Thyroid gland (tissue), 4 donors: Measurements from ENCODE around the gene BATF. TPM values are rescaled to one million over a fixed set of nuclear protein-coding genes. Genes with fewer than 3 reads are reported as not detected.
A peak's percentile ranks its signal among the peaks of the same experiment; 100 is the strongest.

Experiments
- DNase-seq, 2 donors: peaks; one replicate each; pipeline ENCODE4 v3.0.0-alpha.2; 2019
- H3K27ac ChIP-seq, 3 donors: fragments of 200-600 bp; sonication (generic); 1 replicate in 2 of 3; 2 replicates in 1 of 3; pipeline ENCODE4 v1.5.1; 2016 to 2019; ENCODE audit warnings: mild to moderate bottlenecking in 1 of 3, moderate library complexity in 1 of 3
- H3K27me3 ChIP-seq: fragments of 200-600 bp; sonication (generic); one replicate; pipeline ENCODE4 v1.5.1; 2019
- H3K36me3 ChIP-seq, 2 donors: fragments of 200-600 bp; sonication (generic); one replicate each; pipeline ENCODE4 v1.5.1; 2016 to 2019
- H3K4me1 ChIP-seq, 2 donors: fragments of 200-600 bp; sonication (generic); one replicate each; pipeline ENCODE4 v1.5.1; 2017 to 2019
- H3K4me3 ChIP-seq, 3 donors: fragments of 200-600 bp; sonication (generic); replicated peaks in 1 of 3; 1 replicate in 2 of 3; 2 replicates in 1 of 3; pipeline ENCODE4 v1.5.1; 2016; ENCODE audit warnings: mild to moderate bottlenecking in 1 of 3
- H3K9me3 ChIP-seq: fragments of 200-600 bp; sonication (generic); one replicate; pipeline ENCODE4 v1.5.1; 2017
- CTCF ChIP-seq, 6 experiments: fragments of 200-600 bp in 3 of 6; fragments of 450-650 bp in 3 of 6; sonication (generic) in 3 of 6; IDR thresholded peaks; one replicate each; pipeline ENCODE4 v1.5.1; 2016 to 2019; ENCODE audit warnings: antibody characterized with exemption in 6 of 6, mild to moderate bottlenecking in 2 of 6, inconsistent platforms in 1 of 6, moderate library complexity in 1 of 6
- POLR2A ChIP-seq, 2 donors: fragments of 450-650 bp; IDR thresholded peaks; one replicate each; pipeline ENCODE4 v1.6.1; 2017; ENCODE audit warnings: antibody characterized with exemption in 2 of 2, mild to moderate bottlenecking in 2 of 2, moderate library complexity in 1 of 2
- WGBS, 2 donors: methylation state at CpG; one replicate each; pipeline ENCODE4 v1.1.5; 2017; 5-methylcytosine and 5-hydroxymethylcytosine counted together
- intact Hi-C: fragments of 100-400 bp; cut with DNase I; formaldehyde crosslinking; loops from one replicate; pipeline ENCODE4 v1.15.1; 2023
- total RNA-seq, 4 donors: library from RNA; depleted of rRNA; stranded (reverse); fragments of >200 nt; gene quantifications; one replicate each; pipeline ENCODE4 v1.2.3, GENCODE V29; 2016

Gene BATF
- total RNA-seq, 4 donors from 2014 or later = 1.6 to 6.6 (median 4.9) TPM; not detected in 1

- Histone ChIP-seq H3K36me3 (no peaks in the 10 kb centered on the region), H3K9me3 (no peaks in the 10 kb centered on the region), H3K4me1 (no peaks in the 10 kb centered on the region), H3K27me3 (no peaks in the 10 kb centered on the region), H3K27ac (no peak overlapping the region), H3K4me3 (no peak overlapping the region)
- intact Hi-C loops = no loop called here
- WGBS, 2 donors = 91 to 92% methylated on average over 3 of the region's 3 CpGs
- DNase-seq = no peak
- TF ChIP-seq CTCF (IDR thresholded peaks at IDR 0.05) (no peak), POLR2A (IDR thresholded peaks at IDR 0.05) (no peak)
Observed at GRCh38 chr14:75531256-75531655, 9.0 kb downstream of the BATF start.

- Histone ChIP-seq H3K4me3 (no peak overlapping the region), H3K9me3 (no peaks in the 10 kb centered on the region), H3K36me3 (no peaks in the 10 kb centered on the region), H3K27me3 (no peaks in the 10 kb centered on the region), H3K27ac (no peak overlapping the region), H3K4me1 (no peaks in the 10 kb centered on the region)
- 78% methylated on average over 5 of the region's 5 CpGs for WGBS, 2 donors
- DNase-seq = no peak
- no peak for TF ChIP-seq CTCF (IDR thresholded peaks at IDR 0.05)
- no peak for TF ChIP-seq POLR2A (IDR thresholded peaks at IDR 0.05)
- intact Hi-C loops = no loop called here
Observed at GRCh38 chr14:75531660-75532317, 9.5 kb downstream of the BATF start.

GRCh38 chr14:75533791-75534555, 11.7 kb downstream of the BATF start:
- Histone ChIP-seq H3K27me3 (no peaks in the 10 kb centered on the region), H3K4me1 (no peaks in the 10 kb centered on the region), H3K4me3 (no peak overlapping the region), H3K27ac (no peak overlapping the region), H3K36me3 (no peaks in the 10 kb centered on the region), H3K9me3 (no peaks in the 10 kb centered on the region)
- DNase-seq = no peak
- no peak for TF ChIP-seq POLR2A (IDR thresholded peaks at IDR 0.05)
- no peak for TF ChIP-seq CTCF (IDR thresholded peaks at IDR 0.05)
- intact Hi-C loops = no loop called here
- WGBS, 2 donors = 80 to 83% methylated on average over 5 of the region's 5 CpGs

GRCh38 chr14:75535164-75535898, 13.1 kb downstream of the BATF start:
- Histone ChIP-seq H3K9me3 (no peaks in the 10 kb centered on the region), H3K36me3 (no peaks in the 10 kb centered on the region), H3K27me3 (no peaks in the 10 kb centered on the region), H3K27ac (peak overlapping the region; percentile 9 to 64 (median 33)), H3K4me3 (no peak overlapping the region), H3K4me1 (no peaks in the 10 kb centered on the region)
- no peak for DNase-seq
- intact Hi-C loops = no loop called here
- TF ChIP-seq CTCF (IDR thresholded peaks at IDR 0.05) = no peak
- TF ChIP-seq POLR2A (IDR thresholded peaks at IDR 0.05) = no peak
- WGBS, 2 donors = 84 to 86% methylated on average over 5 of the region's 5 CpGs
